ENCODE measurements around the gene HLA-G.

GRCh38 chr6:29870104-29870503, 42.5 kb downstream of the HLA-G start:
- TF ChIP-seq CTCF (IDR thresholded peaks at IDR 0.05) (no peak), EP300 (IDR thresholded peaks at IDR 0.05) (no peak)
